Activated CD4-positive, alpha-beta memory T cell treated with anti-CD3 and anti-CD28 coated beads, Interleukin-2, amount 10 ng/mL, durations not matched to agents 7 days and 5 days (primary cell): Measurements from ENCODE around the gene AIG1. TPM values are rescaled to one million over a fixed set of nuclear protein-coding genes. Genes with fewer than 3 reads are reported as not detected.

Source experiments
- CTCF ChIA-PET: fragments of 350-600 bp; sonication (Branson Sonifier 250); formaldehyde crosslinking; loops from one replicate; lab custom pipeline; 2021; ENCODE audit warnings: antibody characterized with exemption, inconsistent platforms; lab: Charles Lee
- POLR2A ChIA-PET: fragments of 350-600 bp; sonication (Branson Sonifier 250); formaldehyde crosslinking; loops from one replicate; lab custom pipeline; 2021; ENCODE audit warnings: antibody characterized with exemption; lab: Charles Lee
- DNase-seq: peaks from one replicate; pipeline ENCODE4 v3.0.0-alpha.2; 2020
- H3K27ac Mint-ChIP-seq: one replicate; pipeline ENCODE4 v1.8.0; 2021; ENCODE audit warnings: mild to moderate bottlenecking, mixed read lengths
- H3K27me3 Mint-ChIP-seq: one replicate; pipeline ENCODE4 v1.8.0; 2021; ENCODE audit warnings: mixed read lengths
- H3K36me3 Mint-ChIP-seq: one replicate; pipeline ENCODE4 v1.8.0; 2021; ENCODE audit warnings: low read depth, mixed read lengths
- H3K4me1 Mint-ChIP-seq: one replicate; pipeline ENCODE4 v1.8.0; 2021; ENCODE audit warnings: mixed read lengths
- H3K4me3 Mint-ChIP-seq: one replicate; pipeline ENCODE4 v1.8.0; 2021; ENCODE audit warnings: mild to moderate bottlenecking, mixed read lengths
- H3K9me3 Mint-ChIP-seq: one replicate; pipeline ENCODE4 v1.8.0; 2021; ENCODE audit warnings: mixed read lengths
- total RNA-seq, 2 experiments: library from RNA; stranded (reverse); gene quantifications; one replicate each; pipeline ENCODE4 v1.2.3, GENCODE V29; 2021

AIG1 gene
- total RNA-seq, 2 experiments from 2014 or later, result 8.4 to 9.9 TPM

DNA sequence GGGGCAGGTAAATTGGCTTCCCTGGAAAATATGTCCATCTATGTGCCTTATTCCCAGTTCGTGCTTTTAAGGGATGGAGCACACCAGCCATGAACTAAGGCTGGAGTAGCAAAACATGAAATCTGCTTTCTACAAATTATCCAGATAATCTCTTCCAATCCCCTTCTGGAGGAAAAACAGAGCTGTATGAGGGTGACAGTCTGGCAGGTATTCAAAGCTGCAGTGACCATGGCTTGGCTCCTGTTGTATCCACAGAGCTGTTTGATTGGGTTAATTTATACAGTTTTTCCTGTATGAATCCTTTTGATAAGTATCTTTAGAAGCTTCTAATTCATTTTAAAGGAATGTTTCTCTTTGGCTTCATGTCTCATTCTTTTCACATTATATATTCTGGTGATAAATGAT is 144.4 kb downstream of the AIG1 start:
- Mint-ChIP-seq H3K27me3 (no peaks in the 10 kb centered on the region), H3K4me3 (no peak overlapping the region), H3K27ac (no peak overlapping the region), H3K4me1 (no peaks in the 10 kb centered on the region), H3K36me3 (no peaks in the 10 kb centered on the region), H3K9me3 (peaks cover 4% of the 10 kb centered on the region)
- POLR2A ChIA-PET, result no interaction called here
- CTCF ChIA-PET, result no interaction called here
- DNase-seq, result no peak

DNA sequence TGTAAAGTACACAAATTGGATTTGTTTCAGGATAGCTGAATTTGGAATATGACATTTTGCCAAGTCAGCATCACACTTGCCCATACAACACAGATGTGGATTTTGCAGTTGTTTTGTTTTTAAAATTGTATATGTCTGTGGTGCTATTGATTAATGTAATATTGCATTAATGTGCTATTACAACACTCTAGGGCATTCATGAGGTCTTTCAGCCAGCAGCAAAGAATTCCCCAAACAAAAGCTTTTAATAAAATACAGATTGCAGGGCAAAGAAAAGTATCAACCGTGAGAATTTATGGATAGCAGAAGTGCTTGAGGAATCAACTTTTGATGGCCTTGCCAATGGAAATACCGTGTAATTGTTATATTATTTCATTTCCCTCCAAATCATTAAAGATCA is 144.9 kb downstream of the AIG1 start:
- CTCF ChIA-PET, result no interaction called here
- no peak overlapping the region for H3K27ac Mint-ChIP-seq

DNA sequence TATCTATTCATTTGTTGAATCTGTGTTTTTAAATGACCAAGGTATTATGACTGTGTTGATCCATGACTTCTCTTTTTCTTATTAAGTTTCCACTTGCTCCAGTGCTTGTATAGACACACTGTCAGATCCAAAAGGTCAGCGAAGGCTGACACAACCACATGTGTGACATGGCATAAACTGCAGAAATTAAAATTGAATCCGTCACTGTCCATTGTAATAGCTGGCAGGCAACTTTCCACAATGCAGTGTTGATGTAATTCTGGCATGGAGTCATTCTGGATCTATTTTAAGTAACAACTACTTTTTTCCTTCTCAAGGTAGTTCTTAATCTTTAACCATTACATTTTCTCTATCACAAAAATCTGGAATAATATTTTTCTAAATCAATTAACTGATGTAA is 145.3 kb downstream of the AIG1 start:
- peaks cover 7% of the 10 kb centered on the region for H3K9me3 Mint-ChIP-seq
- ChIA-PET CTCF (no interaction called here), POLR2A (no interaction called here)
- no peaks in the 10 kb centered on the region for H3K4me1 Mint-ChIP-seq
- no peak overlapping the region for H3K27ac Mint-ChIP-seq
- H3K27me3 Mint-ChIP-seq, result no peaks in the 10 kb centered on the region
- H3K36me3 Mint-ChIP-seq, result no peaks in the 10 kb centered on the region
- H3K4me3 Mint-ChIP-seq, result no peak overlapping the region
- no peak for DNase-seq

More for the DNA sequence above, 144.9 kb downstream of the AIG1 start:
- POLR2A ChIA-PET, result no interaction called here
- no peaks in the 10 kb centered on the region for H3K4me1 Mint-ChIP-seq
- H3K27me3 Mint-ChIP-seq, result no peaks in the 10 kb centered on the region
- peaks cover 6% of the 10 kb centered on the region for H3K9me3 Mint-ChIP-seq
- no peak for DNase-seq
- H3K4me3 Mint-ChIP-seq, result no peak overlapping the region
- no peaks in the 10 kb centered on the region for H3K36me3 Mint-ChIP-seq

DNA sequence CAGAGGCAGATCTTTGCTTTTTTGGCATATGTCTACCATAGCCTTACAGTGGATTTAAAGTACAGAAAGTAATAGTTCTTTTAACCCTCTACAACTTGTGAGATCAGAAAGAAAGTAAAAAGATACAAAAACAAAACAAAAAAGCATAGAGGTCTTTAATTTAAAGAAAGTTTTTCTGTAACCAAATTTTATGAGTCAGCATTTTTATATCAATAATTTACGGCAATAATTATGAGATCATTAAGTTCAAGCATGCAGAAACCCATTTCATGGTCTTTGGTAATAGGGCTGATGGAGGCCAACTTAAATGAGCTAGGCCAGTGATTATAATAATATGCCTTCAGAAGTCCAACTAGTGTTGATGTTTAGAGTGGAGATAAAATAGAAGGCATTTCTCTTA is 145.9 kb downstream of the AIG1 start:
- CTCF ChIA-PET, result no interaction called here
- DNase-seq, result no peak
- H3K4me3 Mint-ChIP-seq, result no peak overlapping the region
- H3K9me3 Mint-ChIP-seq, result peaks cover 7% of the 10 kb centered on the region
- H3K4me1 Mint-ChIP-seq, result no peaks in the 10 kb centered on the region
- POLR2A ChIA-PET, result no interaction called here
- H3K36me3 Mint-ChIP-seq, result no peaks in the 10 kb centered on the region
- H3K27ac Mint-ChIP-seq, result no peak overlapping the region
- no peaks in the 10 kb centered on the region for H3K27me3 Mint-ChIP-seq

DNA sequence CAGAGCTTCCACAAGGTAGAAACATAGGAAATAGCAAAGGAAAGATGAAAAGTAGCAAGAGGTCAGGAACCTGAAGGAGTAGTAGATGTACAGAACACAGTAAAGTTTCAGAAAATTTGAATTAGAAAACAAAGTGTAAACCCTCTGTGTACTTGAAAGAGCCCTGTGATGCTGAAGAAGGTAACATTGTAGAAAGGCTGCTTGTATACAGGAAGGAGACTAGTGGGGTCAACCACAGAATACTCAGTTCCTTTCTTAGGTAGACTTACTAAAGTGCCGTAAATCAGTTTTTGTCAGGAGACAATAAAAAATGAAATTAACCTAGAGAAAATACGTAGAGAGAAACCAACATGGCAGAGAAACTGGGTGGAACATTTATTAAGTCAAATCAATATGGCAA is 149.7 kb downstream of the AIG1 start:
- CTCF ChIA-PET, result no interaction called here
- Mint-ChIP-seq H3K27ac (no peak overlapping the region), H3K4me3 (no peak overlapping the region), H3K4me1 (no peaks in the 10 kb centered on the region), H3K27me3 (no peaks in the 10 kb centered on the region), H3K9me3 (peaks cover 4% of the 10 kb centered on the region), H3K36me3 (no peaks in the 10 kb centered on the region)
- POLR2A ChIA-PET, result no interaction called here
- DNase-seq, result no peak

DNA sequence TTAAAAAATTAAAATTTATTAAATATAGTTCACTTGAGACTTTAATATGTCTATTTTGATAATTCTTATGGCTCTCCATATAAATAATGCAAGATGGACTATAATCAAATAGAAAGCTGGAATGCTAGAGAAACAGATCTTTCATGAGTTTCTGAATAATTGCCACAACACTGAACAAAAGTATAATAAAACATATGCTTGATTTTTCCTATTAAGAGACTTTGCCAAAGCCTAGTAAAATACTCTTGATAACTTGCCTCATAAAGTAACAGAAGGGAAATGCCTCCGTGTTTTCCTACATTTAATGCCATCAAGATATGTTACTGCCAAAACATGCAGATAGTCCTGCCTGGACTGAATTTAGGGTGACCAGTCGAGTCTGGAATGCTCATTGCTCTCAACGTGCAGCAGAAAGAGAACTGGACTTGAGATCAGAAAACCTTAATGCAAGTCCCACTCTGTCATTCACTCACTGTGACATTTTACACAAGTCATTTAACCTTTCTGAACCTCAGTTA is 153.2 kb downstream of the AIG1 start:
- H3K27me3 Mint-ChIP-seq, result no peaks in the 10 kb centered on the region
- ChIA-PET CTCF (interaction anchor here (0.7 kb wide), 1 partner anchor 190 kb away, joined by 3 read pairs; no protein-coding TSS in a partner anchor), POLR2A (no interaction called here)
- no peak overlapping the region for H3K4me3 Mint-ChIP-seq
- H3K36me3 Mint-ChIP-seq, result no peaks in the 10 kb centered on the region
- no peaks in the 10 kb centered on the region for H3K4me1 Mint-ChIP-seq
- no peak for DNase-seq
- H3K9me3 Mint-ChIP-seq, result peaks cover 4% of the 10 kb centered on the region
- H3K27ac Mint-ChIP-seq, result no peak overlapping the region

- Mint-ChIP-seq H3K27ac (no peak overlapping the region), H3K36me3 (no peaks in the 10 kb centered on the region)
- CTCF ChIA-PET, result interaction anchor here (0.5 kb wide), 1 partner anchor 219 kb away, joined by 3 read pairs; no protein-coding TSS in a partner anchor
Observed at GRCh38 chr6:143215363-143215762, 154.7 kb downstream of the AIG1 start.

GRCh38 chr6:143215771-143216170 is 155.1 kb downstream of the AIG1 start:
- CTCF ChIA-PET, result interaction anchor here (0.5 kb wide), 1 partner anchor 219 kb away, joined by 3 read pairs; no protein-coding TSS in a partner anchor
- Mint-ChIP-seq H3K36me3 (no peaks in the 10 kb centered on the region), H3K4me3 (no peak overlapping the region), H3K4me1 (no peaks in the 10 kb centered on the region), H3K27ac (no peak overlapping the region), H3K27me3 (no peaks in the 10 kb centered on the region), H3K9me3 (peaks cover 2% of the 10 kb centered on the region)
- DNase-seq, result no peak
- POLR2A ChIA-PET, result no interaction called here

More at GRCh38 chr6:143215363-143215762, 154.7 kb downstream of the AIG1 start:
- DNase-seq, result no peak
- no peaks in the 10 kb centered on the region for H3K27me3 Mint-ChIP-seq
- POLR2A ChIA-PET, result no interaction called here
- no peak overlapping the region for H3K4me3 Mint-ChIP-seq
- no peaks in the 10 kb centered on the region for H3K4me1 Mint-ChIP-seq
- H3K9me3 Mint-ChIP-seq, result peaks cover 4% of the 10 kb centered on the region

DNA sequence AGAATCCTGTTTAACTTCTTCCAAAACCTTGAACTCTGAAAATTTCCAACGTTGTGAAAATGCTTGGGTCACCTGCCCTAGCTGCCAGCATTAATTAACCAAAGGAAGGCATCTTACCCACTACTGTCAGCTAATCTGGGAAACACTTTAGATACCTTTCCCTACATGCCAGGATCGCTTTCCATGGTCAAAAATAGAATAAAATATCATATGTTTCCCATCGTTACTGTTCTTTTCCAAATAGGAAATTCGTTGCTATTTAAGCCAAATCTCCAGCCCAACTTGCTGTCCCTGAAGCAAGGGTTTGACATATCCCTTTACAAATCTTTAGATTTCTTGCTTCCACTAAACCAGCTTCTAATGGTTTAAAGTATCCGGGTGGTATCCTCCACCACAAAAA is 157.5 kb downstream of the AIG1 start:
- no peak for DNase-seq
- CTCF ChIA-PET, result no interaction called here
- no peak overlapping the region for H3K27ac Mint-ChIP-seq
- no peaks in the 10 kb centered on the region for H3K27me3 Mint-ChIP-seq
- no peaks in the 10 kb centered on the region for H3K4me1 Mint-ChIP-seq
- no peak overlapping the region for H3K4me3 Mint-ChIP-seq
- H3K36me3 Mint-ChIP-seq, result no peaks in the 10 kb centered on the region
- H3K9me3 Mint-ChIP-seq, result peaks cover 2% of the 10 kb centered on the region
- POLR2A ChIA-PET, result interaction anchor here (0.5 kb wide), 1 partner anchor 22 kb away, joined by 3 read pairs; no protein-coding TSS in a partner anchor

GRCh38 chr6:143221698-143222097 is 161.0 kb downstream of the AIG1 start:
- ChIA-PET CTCF (no interaction called here), POLR2A (no interaction called here)
- Mint-ChIP-seq H3K36me3 (no peaks in the 10 kb centered on the region), H3K9me3 (peaks cover 2% of the 10 kb centered on the region), H3K4me3 (no peak overlapping the region), H3K4me1 (no peaks in the 10 kb centered on the region), H3K27me3 (no peaks in the 10 kb centered on the region), H3K27ac (no peak overlapping the region)
- DNase-seq, result no peak

DNA sequence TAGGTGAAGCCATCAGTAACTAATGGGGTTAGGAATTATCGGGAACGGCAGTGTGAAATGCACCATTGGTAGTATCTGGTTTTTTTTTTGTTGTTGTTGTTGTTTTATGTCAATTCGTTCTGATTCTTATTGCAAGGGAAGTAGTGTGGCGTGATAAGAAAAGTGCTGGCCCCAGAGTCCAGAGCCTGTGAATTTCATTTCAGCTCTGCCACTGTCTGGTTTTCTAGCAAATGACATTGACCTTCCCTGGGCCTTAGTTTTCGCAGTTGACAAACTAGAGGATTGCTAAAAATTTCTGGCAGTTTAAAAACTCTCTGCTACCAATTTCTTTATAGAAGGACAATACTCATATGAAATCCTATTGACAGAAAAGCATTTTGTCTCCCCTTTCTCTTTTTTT is 161.6 kb downstream of the AIG1 start:
- Mint-ChIP-seq H3K9me3 (peaks cover 2% of the 10 kb centered on the region), H3K27ac (no peak overlapping the region), H3K27me3 (no peaks in the 10 kb centered on the region), H3K36me3 (no peaks in the 10 kb centered on the region), H3K4me1 (no peaks in the 10 kb centered on the region), H3K4me3 (no peak overlapping the region)
- ChIA-PET CTCF (no interaction called here), POLR2A (no interaction called here)
- DNase-seq, result no peak

GRCh38 chr6:143222801-143223231 is 162.1 kb downstream of the AIG1 start:
- ChIA-PET POLR2A (no interaction called here), CTCF (no interaction called here)
- Mint-ChIP-seq H3K9me3 (peaks cover 2% of the 10 kb centered on the region), H3K4me3 (no peak overlapping the region), H3K4me1 (no peaks in the 10 kb centered on the region), H3K36me3 (no peaks in the 10 kb centered on the region), H3K27ac (no peak overlapping the region), H3K27me3 (no peaks in the 10 kb centered on the region)
- DNase-seq, result no peak

- H3K36me3 Mint-ChIP-seq, result no peaks in the 10 kb centered on the region
- POLR2A ChIA-PET, result no interaction called here
- no peak overlapping the region for H3K27ac Mint-ChIP-seq
Observed at GRCh38 chr6:143223895-143224294, 163.2 kb downstream of the AIG1 start.

DNA sequence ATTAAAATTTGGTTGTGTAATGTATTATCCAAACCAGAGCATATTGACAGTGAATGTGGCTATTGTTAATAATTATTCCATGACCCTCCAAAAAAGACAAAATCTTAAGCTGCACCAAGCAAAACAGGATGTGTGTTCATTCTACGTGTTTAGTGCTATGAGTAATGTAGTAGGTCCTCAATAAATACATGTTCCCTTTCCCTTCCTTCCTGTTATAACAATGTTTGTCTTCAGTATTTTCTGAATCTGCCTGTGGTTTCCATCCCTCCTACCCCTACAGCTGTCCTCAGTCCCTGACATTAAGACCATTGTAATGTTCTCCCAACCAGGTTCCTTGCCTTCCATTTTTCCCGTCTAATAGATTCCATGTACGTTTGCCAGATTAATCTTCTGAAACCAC is 163.8 kb downstream of the AIG1 start:
- Mint-ChIP-seq H3K9me3 (peaks cover 2% of the 10 kb centered on the region), H3K4me3 (no peak overlapping the region), H3K36me3 (no peaks in the 10 kb centered on the region), H3K27me3 (no peaks in the 10 kb centered on the region), H3K27ac (no peak overlapping the region), H3K4me1 (no peaks in the 10 kb centered on the region)
- POLR2A ChIA-PET, result no interaction called here
- CTCF ChIA-PET, result no interaction called here
- DNase-seq, result no peak

More at GRCh38 chr6:143223895-143224294, 163.2 kb downstream of the AIG1 start:
- Mint-ChIP-seq H3K9me3 (peaks cover 2% of the 10 kb centered on the region), H3K27me3 (no peaks in the 10 kb centered on the region), H3K4me3 (no peak overlapping the region), H3K4me1 (no peaks in the 10 kb centered on the region)
- DNase-seq, result no peak
- CTCF ChIA-PET, result no interaction called here
